Activated naive CD4-positive, alpha-beta T cell treated with anti-CD3 and anti-CD28 coated beads for 36 hours (primary cell): ENCODE data around the gene CBFA2T2. TPM values are rescaled to one million over a fixed set of nuclear protein-coding genes. Genes with fewer than 3 reads are reported as not detected.

ENCODE experiments used
- CTCF ChIA-PET: fragments of 350-600 bp; sonication (Branson Sonifier 250); formaldehyde crosslinking; loops from one replicate; lab custom pipeline; 2021; ENCODE audit warnings: antibody characterized with exemption; lab: Charles Lee
- DNase-seq: peaks from one replicate; pipeline ENCODE4 v3.0.0-alpha.2; 2020
- H3K27ac Mint-ChIP-seq: one replicate; pipeline ENCODE4 v1.8.0; 2021; ENCODE audit warnings: mild to moderate bottlenecking, mixed read lengths
- H3K27me3 Mint-ChIP-seq: one replicate; pipeline ENCODE4 v1.8.0; 2021; ENCODE audit warnings: low read depth, mixed read lengths
- H3K36me3 Mint-ChIP-seq: one replicate; pipeline ENCODE4 v1.8.0; 2021; ENCODE audit warnings: low read depth, mixed read lengths
- H3K4me1 Mint-ChIP-seq: one replicate; pipeline ENCODE4 v1.8.0; 2021; ENCODE audit warnings: low read depth, mixed read lengths
- H3K4me3 Mint-ChIP-seq: one replicate; pipeline ENCODE4 v1.8.0; 2021; ENCODE audit warnings: mild to moderate bottlenecking, moderate library complexity, mixed read lengths
- H3K9me3 Mint-ChIP-seq: one replicate; pipeline ENCODE4 v1.8.0; 2021; ENCODE audit warnings: mixed read lengths
- intact Hi-C: fragments of 100-400 bp; cut with micrococcal nuclease; formaldehyde crosslinking; loops from one replicate; pipeline ENCODE4 v1.15.1; 2023
- total RNA-seq, 2 experiments: library from RNA; stranded (reverse); gene quantifications; one replicate each; pipeline ENCODE4 v1.2.3, GENCODE V29; 2021

CBFA2T2 gene
- total RNA-seq, 2 experiments from 2014 or later: 11.1 to 11.4 TPM

- H3K36me3 Mint-ChIP-seq: peaks cover 7% of the 10 kb centered on the region
- no peak overlapping the region for H3K27ac Mint-ChIP-seq
- intact Hi-C loops: no loop called here
- no peak for DNase-seq
- no peaks in the 10 kb centered on the region for H3K9me3 Mint-ChIP-seq
- H3K4me3 Mint-ChIP-seq: no peak overlapping the region
- peaks cover 16% of the 10 kb centered on the region for H3K4me1 Mint-ChIP-seq
- no peaks in the 10 kb centered on the region for H3K27me3 Mint-ChIP-seq
- CTCF ChIA-PET: no interaction called here
These were observed 113.1 kb downstream of the CBFA2T2 start for GRCh38 chr20:33602826-33603590.

GRCh38 chr20:33604084-33604990, 114.4 kb downstream of the CBFA2T2 start:
- DNase-seq: no peak
- no peaks in the 10 kb centered on the region for H3K9me3 Mint-ChIP-seq
- no peak overlapping the region for H3K4me3 Mint-ChIP-seq
- CTCF ChIA-PET: interaction anchor here (0.6 kb wide), 1 partner anchor 379 kb away, joined by 3 read pairs; no protein-coding TSS in a partner anchor
- intact Hi-C loops: no loop called here
- peaks cover 18% of the 10 kb centered on the region for H3K4me1 Mint-ChIP-seq
- H3K27me3 Mint-ChIP-seq: no peaks in the 10 kb centered on the region
- no peak overlapping the region for H3K27ac Mint-ChIP-seq
- peaks cover 7% of the 10 kb centered on the region for H3K36me3 Mint-ChIP-seq

DNA sequence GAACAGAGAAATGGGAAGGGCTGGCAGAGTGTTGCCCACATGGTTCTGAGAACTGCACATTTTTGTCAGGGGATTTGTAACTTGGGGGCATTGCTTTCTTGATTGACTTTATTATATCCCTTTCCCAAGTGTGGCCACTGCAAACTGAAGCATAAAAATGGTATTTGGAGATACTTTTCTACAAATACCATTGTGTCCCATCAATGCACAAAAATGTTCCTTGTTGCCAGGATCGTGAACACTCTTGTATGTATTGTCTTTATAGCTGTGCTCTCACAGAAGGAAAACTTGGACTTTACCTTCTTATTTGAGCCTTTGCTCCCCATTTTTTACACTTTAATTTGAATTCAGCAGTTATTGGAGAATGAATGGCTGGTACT, 115.1 kb downstream of the CBFA2T2 start:
- H3K4me3 Mint-ChIP-seq: no peak overlapping the region
- H3K4me1 Mint-ChIP-seq: peaks cover 20% of the 10 kb centered on the region
- H3K27me3 Mint-ChIP-seq: no peaks in the 10 kb centered on the region
- peaks cover 5% of the 10 kb centered on the region for H3K36me3 Mint-ChIP-seq
- CTCF ChIA-PET: interaction anchor here (0.6 kb wide), 1 partner anchor 379 kb away, joined by 3 read pairs; no protein-coding TSS in a partner anchor
- intact Hi-C loops: no loop called here
- DNase-seq: no peak
- H3K27ac Mint-ChIP-seq: no peak overlapping the region
- no peaks in the 10 kb centered on the region for H3K9me3 Mint-ChIP-seq

DNA sequence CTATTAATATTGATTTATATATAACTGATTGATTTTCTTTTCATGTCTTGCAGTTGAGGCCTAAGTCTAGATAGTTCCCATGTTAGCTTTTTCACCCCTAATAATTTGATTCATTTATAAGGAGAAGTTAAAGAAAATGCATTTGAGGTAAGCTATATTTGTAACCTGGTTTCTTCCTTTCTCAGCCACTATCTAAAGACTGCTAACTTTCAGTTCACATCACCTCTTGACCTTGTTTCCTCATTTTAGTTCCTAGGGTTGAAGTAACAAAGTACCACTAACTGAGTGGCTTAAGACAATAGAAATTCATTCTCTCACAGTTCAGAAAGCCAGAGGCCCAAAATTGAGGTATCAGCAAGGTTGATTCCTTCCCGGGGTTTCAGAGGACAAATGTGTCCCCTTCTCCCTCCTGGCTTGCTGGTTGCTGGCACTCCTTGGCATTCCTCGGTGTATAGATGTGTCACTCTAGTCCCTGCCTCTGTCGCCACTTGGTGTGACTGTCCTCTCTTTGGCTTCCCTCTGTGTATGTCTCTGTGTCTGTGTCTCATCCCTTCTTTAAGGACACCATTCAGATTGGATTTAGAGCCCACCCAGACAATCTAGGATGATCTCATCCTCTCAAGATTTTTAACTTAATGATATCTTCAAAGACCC, 116.3 kb downstream of the CBFA2T2 start:
- Mint-ChIP-seq H3K9me3 (no peaks in the 10 kb centered on the region), H3K4me3 (no peak overlapping the region), H3K27ac (no peak overlapping the region), H3K4me1 (peaks cover 20% of the 10 kb centered on the region), H3K36me3 (peaks cover 7% of the 10 kb centered on the region), H3K27me3 (no peaks in the 10 kb centered on the region)
- intact Hi-C loops: no loop called here
- CTCF ChIA-PET: no interaction called here
- no peak for DNase-seq

- Mint-ChIP-seq H3K27ac (no peak overlapping the region), H3K4me3 (no peak overlapping the region), H3K9me3 (no peaks in the 10 kb centered on the region), H3K4me1 (peaks cover 4% of the 10 kb centered on the region), H3K36me3 (peaks cover 9% of the 10 kb centered on the region), H3K27me3 (no peaks in the 10 kb centered on the region)
- DNase-seq: no peak
- CTCF ChIA-PET: interaction anchor here (0.6 kb wide), 2 partner anchors 26 to 1161 kb away, joined by 3 read pairs; no protein-coding TSS in a partner anchor
- intact Hi-C loops: no loop called here
These were observed 119.6 kb downstream of the CBFA2T2 start for GRCh38 chr20:33609504-33609903.

- Mint-ChIP-seq H3K4me1 (peaks cover 4% of the 10 kb centered on the region), H3K36me3 (peaks cover 11% of the 10 kb centered on the region), H3K27me3 (no peaks in the 10 kb centered on the region), H3K27ac (no peak overlapping the region), H3K4me3 (no peak overlapping the region), H3K9me3 (no peaks in the 10 kb centered on the region)
- no peak for DNase-seq
- CTCF ChIA-PET: no interaction called here
- intact Hi-C loops: no loop called here
These were observed 121.2 kb downstream of the CBFA2T2 start for GRCh38 chr20:33611106-33611505.

GRCh38 chr20:33612001-33612400, 122.1 kb downstream of the CBFA2T2 start:
- H3K4me1 Mint-ChIP-seq: peaks cover 4% of the 10 kb centered on the region
- no peak overlapping the region for H3K27ac Mint-ChIP-seq
- H3K4me3 Mint-ChIP-seq: no peak overlapping the region
- H3K9me3 Mint-ChIP-seq: no peaks in the 10 kb centered on the region
- no peak for DNase-seq
- peaks cover 7% of the 10 kb centered on the region for H3K36me3 Mint-ChIP-seq
- intact Hi-C loops: no loop called here
- no peaks in the 10 kb centered on the region for H3K27me3 Mint-ChIP-seq
- CTCF ChIA-PET: no interaction called here

GRCh38 chr20:33621717-33622400, 132.0 kb downstream of the CBFA2T2 start:
- Mint-ChIP-seq H3K27me3 (no peaks in the 10 kb centered on the region), H3K36me3 (peaks cover 15% of the 10 kb centered on the region), H3K9me3 (no peaks in the 10 kb centered on the region), H3K27ac (no peak overlapping the region), H3K4me3 (no peak overlapping the region), H3K4me1 (peaks cover 12% of the 10 kb centered on the region)
- no peak for DNase-seq
- CTCF ChIA-PET: interaction anchor here (0.6 kb wide), 1 partner anchor 204 kb away, joined by 4 read pairs; no protein-coding TSS in a partner anchor
- intact Hi-C loops: no loop called here

- Mint-ChIP-seq H3K9me3 (no peaks in the 10 kb centered on the region), H3K4me1 (peaks cover 12% of the 10 kb centered on the region), H3K27ac (no peak overlapping the region), H3K27me3 (no peaks in the 10 kb centered on the region), H3K4me3 (no peak overlapping the region), H3K36me3 (peaks cover 17% of the 10 kb centered on the region)
- no peak for DNase-seq
- CTCF ChIA-PET: interaction anchor here (0.6 kb wide), 1 partner anchor 205 kb away, joined by 4 read pairs; no protein-coding TSS in a partner anchor
- intact Hi-C loops: no loop called here
These were observed 132.9 kb downstream of the CBFA2T2 start for GRCh38 chr20:33622705-33623365.

GRCh38 chr20:33624399-33624798, 134.5 kb downstream of the CBFA2T2 start:
- Mint-ChIP-seq H3K4me1 (peaks cover 12% of the 10 kb centered on the region), H3K27me3 (no peaks in the 10 kb centered on the region), H3K36me3 (peaks cover 19% of the 10 kb centered on the region), H3K27ac (no peak overlapping the region), H3K4me3 (no peak overlapping the region), H3K9me3 (no peaks in the 10 kb centered on the region)
- no peak for DNase-seq
- intact Hi-C loops: no loop called here
- CTCF ChIA-PET: interaction anchor here (0.6 kb wide), 1 partner anchor 11 kb away, joined by 5 read pairs; no protein-coding TSS in a partner anchor

DNA sequence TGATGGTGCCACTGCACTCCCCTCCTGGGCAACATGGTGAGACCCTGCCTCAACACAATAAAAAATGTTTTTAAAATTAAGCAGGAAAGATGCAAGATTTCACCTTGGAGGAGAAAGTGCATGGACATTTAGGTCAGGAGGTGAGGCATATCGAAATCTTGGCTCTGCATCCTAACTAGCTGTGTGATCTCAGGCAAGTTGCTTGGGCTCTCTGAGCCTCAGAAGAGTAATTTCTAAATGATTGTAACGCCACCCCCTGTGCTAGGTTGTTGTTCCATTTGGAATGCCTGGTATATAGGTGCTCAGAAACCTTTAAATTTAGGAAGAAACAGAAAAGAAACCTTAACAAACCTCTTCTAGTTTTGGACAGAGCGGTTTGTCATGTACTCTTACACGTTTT, 136.3 kb downstream of the CBFA2T2 start:
- no peak for DNase-seq
- Mint-ChIP-seq H3K27ac (no peak overlapping the region), H3K36me3 (peaks cover 24% of the 10 kb centered on the region), H3K4me1 (peaks cover 12% of the 10 kb centered on the region), H3K27me3 (no peaks in the 10 kb centered on the region), H3K9me3 (no peaks in the 10 kb centered on the region), H3K4me3 (no peak overlapping the region)
- intact Hi-C loops: no loop called here
- CTCF ChIA-PET: interaction anchor here (1.9 kb wide), 1 partner anchor 41 kb away, joined by 3 read pairs; the partner anchor contains the start of gene ACTL10
